Right lobe of liver (tissue), 4 donors: Measurements from ENCODE around the gene GPR183.

Experiments used
- POLR2A ChIP-seq: fragments of 450-650 bp; IDR thresholded peaks from one replicate; pipeline ENCODE4 v1.6.1; 2017; ENCODE audit warnings: antibody characterized with exemption, mild to moderate bottlenecking
- TF ChIP-seq, protein P1 (sequence below), 4 donors: fragments of 200-600 bp in 3 of 4; fragments of 450-650 bp in 1 of 4; IDR thresholded peaks; one replicate each; pipeline versions ENCODE4 v1.5.1 to v1.8.0; 2016 to 2022; ENCODE audit warnings: antibody characterized with exemption in 4 of 4, mild to moderate bottlenecking in 2 of 4
- donor health status: DM: no; HTN: no; CAD: no.
- donor health status: DM: no; HTN: no; CAD: no.
- donor health status: DM: no; HTN: yes; CAD: no.

- TF ChIP-seq POLR2A = no peak
- TF ChIP-seq, protein P1, sequence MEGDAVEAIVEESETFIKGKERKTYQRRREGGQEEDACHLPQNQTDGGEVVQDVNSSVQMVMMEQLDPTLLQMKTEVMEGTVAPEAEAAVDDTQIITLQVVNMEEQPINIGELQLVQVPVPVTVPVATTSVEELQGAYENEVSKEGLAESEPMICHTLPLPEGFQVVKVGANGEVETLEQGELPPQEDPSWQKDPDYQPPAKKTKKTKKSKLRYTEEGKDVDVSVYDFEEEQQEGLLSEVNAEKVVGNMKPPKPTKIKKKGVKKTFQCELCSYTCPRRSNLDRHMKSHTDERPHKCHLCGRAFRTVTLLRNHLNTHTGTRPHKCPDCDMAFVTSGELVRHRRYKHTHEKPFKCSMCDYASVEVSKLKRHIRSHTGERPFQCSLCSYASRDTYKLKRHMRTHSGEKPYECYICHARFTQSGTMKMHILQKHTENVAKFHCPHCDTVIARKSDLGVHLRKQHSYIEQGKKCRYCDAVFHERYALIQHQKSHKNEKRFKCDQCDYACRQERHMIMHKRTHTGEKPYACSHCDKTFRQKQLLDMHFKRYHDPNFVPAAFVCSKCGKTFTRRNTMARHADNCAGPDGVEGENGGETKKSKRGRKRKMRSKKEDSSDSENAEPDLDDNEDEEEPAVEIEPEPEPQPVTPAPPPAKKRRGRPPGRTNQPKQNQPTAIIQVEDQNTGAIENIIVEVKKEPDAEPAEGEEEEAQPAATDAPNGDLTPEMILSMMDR (IDR thresholded peaks at IDR 0.05) = no peak
These were observed 20.6 kb upstream of the GPR183 start for GRCh38 chr13:99327761-99328160.
